Panc1 (cell line): ENCODE data around the gene MGST1. TPM values are rescaled to one million over a fixed set of nuclear protein-coding genes. Genes with fewer than 3 reads are reported as not detected.

Experiments
- ATAC-seq: fragments of 200-7000 bp; cut with Tn5 transposase; 2 replicates; pipeline ENCODE4 v1.9.1; 2020; ENCODE audit warnings: mild to moderate bottlenecking, moderate library complexity
- BruUV-seq: library from RNA; stranded (reverse); fragments of 400-500 nt; replicated peaks from 2 replicates; lab custom pipeline; 2021; lab: Mats Ljungman, UMichigan
- CTCF ChIA-PET: fragments of 300-600 bp; sonication (Branson Sonifier 250); formaldehyde crosslinking; loops from one replicate; lab custom pipeline; 2022; ENCODE audit warnings: antibody characterized with exemption; lab: Charles Lee
- POLR2A ChIA-PET: fragments of 300-600 bp; sonication (Branson Sonifier 250); formaldehyde crosslinking; loops from one replicate; lab custom pipeline; 2022; ENCODE audit warnings: antibody characterized with exemption; lab: Charles Lee
- DNase-seq: peaks from one replicate; pipeline ENCODE4 v3.0.0-alpha.2; 2010; ENCODE audit warnings: low read depth, low spot score
- H3K27ac ChIP-seq: 2 replicates; pipeline ENCODE4 v1.5.1; 2011; ENCODE audit warnings: mild to moderate bottlenecking, low read length, inconsistent platforms
- H3K27me3 ChIP-seq: fragments of 200-500 bp; sonication (Bioruptor generic); 2 replicates; pipeline ENCODE4 v1.6.0; 2014; ENCODE audit warnings: low read length, inconsistent platforms; ENCODE audit not compliant: control insufficient read depth, insufficient read depth
- H3K36me3 ChIP-seq: fragments of 200-500 bp; sonication (Bioruptor generic); 2 replicates; pipeline ENCODE4 v1.5.1; 2014; ENCODE audit warnings: inconsistent platforms, mild to moderate bottlenecking, low read length, moderate library complexity; ENCODE audit not compliant: control insufficient read depth, insufficient read depth
- H3K4me1 ChIP-seq: 2 replicates; pipeline ENCODE4 v1.5.1; 2011; ENCODE audit warnings: inconsistent platforms, mild to moderate bottlenecking, low read length, moderate library complexity; ENCODE audit not compliant: control insufficient read depth, insufficient read depth
- H3K4me3 ChIP-seq, 2 experiments: 2 replicates each; pipeline ENCODE4 v1.5.1; 2011 to 2012; ENCODE audit warnings: low read depth in 2 of 2, low read length in 2 of 2, mild to moderate bottlenecking in 2 of 2, inconsistent platforms in 1 of 2, moderate library complexity in 1 of 2
- H3K9me3 ChIP-seq: fragments of 200-500 bp; sonication (Bioruptor generic); 2 replicates; pipeline ENCODE4 v1.5.1; 2014; ENCODE audit warnings: low read depth, mild to moderate bottlenecking, inconsistent platforms, low read length, moderate library complexity; ENCODE audit not compliant: control insufficient read depth, insufficient read depth
- POLR2AphosphoS5 ChIP-seq: IDR thresholded peaks from 2 replicates; pipeline ENCODE4 v1.6.1; 2012; ENCODE audit warnings: mild to moderate bottlenecking, low read depth, low read length, moderate library complexity
- REST ChIP-seq, 2 experiments: IDR thresholded peaks; 2 replicates each; pipeline ENCODE4 v1.6.1; 2011 to 2012; ENCODE audit warnings: low read depth in 2 of 2, control low read depth in 1 of 2, low read length in 1 of 2, mild to moderate bottlenecking in 1 of 2, moderate library complexity in 1 of 2; ENCODE audit not compliant: insufficient read depth in 1 of 2
- SIN3A ChIP-seq: IDR thresholded peaks from 2 replicates; pipeline ENCODE4 v1.6.1; 2012; ENCODE audit warnings: low read depth, mild to moderate bottlenecking, low read length, moderate library complexity, borderline replicate concordance; ENCODE audit not compliant: insufficient read depth
- TCF7L2 ChIP-seq: IDR thresholded peaks from 2 replicates; pipeline ENCODE4 v1.6.1; 2011; ENCODE audit warnings: mild to moderate bottlenecking, low read depth, low read length, inconsistent platforms
- in situ Hi-C: cut with HindIII; loops from 2 replicates; pipeline ENCODE4 v1.10.0; 2016; ENCODE audit warnings: low sequenced_read_pairs, low pct_unique_long_range_greater_than_20kb
- intact Hi-C: fragments of 100-400 bp; cut with micrococcal nuclease; formaldehyde crosslinking; loops from one replicate; pipeline ENCODE4 v1.10.0; 2022; ENCODE audit not compliant: unreplicated experiment
- total RNA-seq: library from RNA; stranded (reverse); gene quantifications from one replicate; pipeline ENCODE4 v1.2.1, GENCODE V29; 2021; ENCODE audit not compliant: unreplicated experiment
- TF ChIP-seq, protein P1 (sequence below): fragments of 450-650 bp; IDR thresholded peaks from 2 replicates; pipeline ENCODE4 v1.5.1; 2017; ENCODE audit warnings: mild to moderate bottlenecking

The MGST1 gene
- total RNA-seq, 1 experiment from 2014 or later = 8.8 TPM

DNA sequence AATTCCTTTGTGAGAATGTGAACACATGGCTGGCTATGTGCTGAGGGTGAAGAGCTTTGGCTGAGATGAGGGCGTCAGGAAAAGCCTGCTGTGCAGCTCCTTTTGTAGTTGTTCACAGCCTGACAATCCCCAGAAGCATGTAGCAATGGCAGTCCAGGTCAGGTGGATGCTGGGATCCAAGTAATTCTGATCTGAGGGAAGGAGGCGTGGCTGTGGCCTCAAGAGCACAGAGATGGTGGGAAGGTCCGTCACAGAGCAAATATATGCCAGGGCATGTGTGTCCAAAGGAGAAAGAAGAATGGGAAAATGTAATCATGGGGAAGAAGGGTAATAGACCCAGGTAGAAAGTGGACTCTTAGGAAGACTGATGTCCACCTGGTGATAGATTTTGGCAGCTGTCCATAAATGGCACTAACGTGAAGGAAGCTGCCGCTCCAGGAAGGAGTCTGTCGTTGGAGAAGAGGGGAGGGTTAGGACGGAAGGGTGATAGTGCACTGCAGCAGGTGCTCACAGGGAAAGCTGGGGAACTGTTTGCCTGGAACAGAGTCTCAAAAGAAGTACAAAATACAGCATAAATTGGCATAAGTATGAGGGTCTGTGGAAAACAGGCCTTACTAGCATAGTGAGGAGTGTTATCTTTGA is 13.8 kb downstream of the MGST1 start:
- ChIA-PET POLR2A (no interaction called here), CTCF (interaction anchor here (0.8 kb wide), 1 partner anchor 1189 kb away, joined by 7 read pairs; no protein-coding TSS in a partner anchor)
- Histone ChIP-seq H3K36me3 (no peaks in the 10 kb centered on the region; the same call in 1 of the 2 replicates), H3K9me3 (no peaks in the 10 kb centered on the region), H3K27me3 (no peaks in the 10 kb centered on the region), H3K4me1 (no peaks in the 10 kb centered on the region), H3K4me3 (no peak overlapping the region), H3K27ac (no peak overlapping the region)
- BruUV-seq = no TSS peak
- ATAC-seq (no peak), DNase-seq (no peak)
- TF ChIP-seq POLR2AphosphoS5 = no peak
- no peak for TF ChIP-seq REST (IDR thresholded peaks at IDR 0.05; ENCODE audit: insufficient read depth in 1 of 2, low read depth in 2 of 2, low read length in 1 of 2)
- TF ChIP-seq SIN3A = no peak
- no peak for TF ChIP-seq TCF7L2
- TF ChIP-seq, protein P1, sequence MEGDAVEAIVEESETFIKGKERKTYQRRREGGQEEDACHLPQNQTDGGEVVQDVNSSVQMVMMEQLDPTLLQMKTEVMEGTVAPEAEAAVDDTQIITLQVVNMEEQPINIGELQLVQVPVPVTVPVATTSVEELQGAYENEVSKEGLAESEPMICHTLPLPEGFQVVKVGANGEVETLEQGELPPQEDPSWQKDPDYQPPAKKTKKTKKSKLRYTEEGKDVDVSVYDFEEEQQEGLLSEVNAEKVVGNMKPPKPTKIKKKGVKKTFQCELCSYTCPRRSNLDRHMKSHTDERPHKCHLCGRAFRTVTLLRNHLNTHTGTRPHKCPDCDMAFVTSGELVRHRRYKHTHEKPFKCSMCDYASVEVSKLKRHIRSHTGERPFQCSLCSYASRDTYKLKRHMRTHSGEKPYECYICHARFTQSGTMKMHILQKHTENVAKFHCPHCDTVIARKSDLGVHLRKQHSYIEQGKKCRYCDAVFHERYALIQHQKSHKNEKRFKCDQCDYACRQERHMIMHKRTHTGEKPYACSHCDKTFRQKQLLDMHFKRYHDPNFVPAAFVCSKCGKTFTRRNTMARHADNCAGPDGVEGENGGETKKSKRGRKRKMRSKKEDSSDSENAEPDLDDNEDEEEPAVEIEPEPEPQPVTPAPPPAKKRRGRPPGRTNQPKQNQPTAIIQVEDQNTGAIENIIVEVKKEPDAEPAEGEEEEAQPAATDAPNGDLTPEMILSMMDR = no peak
- intact Hi-C loops = no loop called here
- in situ Hi-C loops = no loop called here

GRCh38 chr12:16362550-16362949 is 15.1 kb downstream of the MGST1 start:
- Histone ChIP-seq H3K36me3 (no peaks in the 10 kb centered on the region; the same call in 1 of the 2 replicates), H3K9me3 (no peaks in the 10 kb centered on the region), H3K4me1 (no peaks in the 10 kb centered on the region), H3K27me3 (no peaks in the 10 kb centered on the region), H3K4me3 (no peak overlapping the region), H3K27ac (no peak overlapping the region)
- CTCF ChIA-PET = no interaction called here
- intact Hi-C loops (no loop called here), in situ Hi-C loops (no loop called here)
- no peak for ATAC-seq
- POLR2A ChIA-PET = no interaction called here
- BruUV-seq = no TSS peak
- DNase-seq = no peak
- TF ChIP-seq, protein P1 = no peak
- TF ChIP-seq POLR2AphosphoS5 (no peak), REST (IDR thresholded peaks at IDR 0.05; ENCODE audit: insufficient read depth in 1 of 2, low read depth in 2 of 2, low read length in 1 of 2) (no peak), TCF7L2 (no peak), SIN3A (no peak)
